Measurements from ENCODE around the gene DNAH17. TPM values are rescaled to one million over a fixed set of nuclear protein-coding genes. Genes with fewer than 3 reads are reported as not detected.

The DNAH17 gene
- polyA plus RNA-seq, 1 experiment, result not detected

DNA sequence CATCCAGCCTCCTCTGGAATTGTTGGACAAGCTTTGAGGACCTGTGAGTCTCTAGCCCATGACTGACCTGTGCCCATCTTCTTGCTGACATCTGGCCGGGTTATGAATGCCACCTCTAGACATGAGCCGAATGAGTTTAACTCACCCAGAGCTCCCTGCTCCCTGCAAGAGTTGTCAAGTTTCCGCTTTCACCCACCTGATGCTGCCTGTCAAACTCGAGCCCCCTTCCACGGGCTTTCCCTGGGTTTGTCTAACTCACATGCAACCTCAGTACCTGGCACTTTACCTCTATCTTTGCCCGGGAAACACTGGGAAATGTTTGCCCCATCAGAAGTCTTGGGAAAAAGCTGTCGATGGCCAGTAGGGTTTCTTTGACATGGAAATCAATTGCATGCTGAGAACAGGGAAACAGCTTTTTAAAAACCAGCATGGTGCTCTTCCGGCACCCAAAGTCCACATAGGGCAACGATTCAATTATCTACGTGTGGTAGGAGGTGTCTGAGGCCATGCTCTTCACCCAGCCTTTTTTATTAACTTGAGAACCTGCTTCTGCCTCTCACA, 33.8 kb upstream of the DNAH17 start:
- ChIA-PET CTCF (no interaction called here), POLR2A (interaction anchor here (1.0 kb wide), 1 partner anchor 19 kb away, joined by 3 read pairs; no protein-coding TSS in a partner anchor)
- Histone ChIP-seq H3K27ac (ENCODE audit: low read depth, low read length) (no peak overlapping the region), H3K9me3 (ENCODE audit: control insufficient read depth, insufficient read depth, low read length) (no peaks in the 10 kb centered on the region), H3K27me3 (ENCODE audit: control insufficient read depth, insufficient read depth, low read length) (peaks cover 28% of the 10 kb centered on the region), H3K4me3 (ENCODE audit: low read depth, low read length) (no peak overlapping the region)
- TF ChIP-seq, protein P1, sequence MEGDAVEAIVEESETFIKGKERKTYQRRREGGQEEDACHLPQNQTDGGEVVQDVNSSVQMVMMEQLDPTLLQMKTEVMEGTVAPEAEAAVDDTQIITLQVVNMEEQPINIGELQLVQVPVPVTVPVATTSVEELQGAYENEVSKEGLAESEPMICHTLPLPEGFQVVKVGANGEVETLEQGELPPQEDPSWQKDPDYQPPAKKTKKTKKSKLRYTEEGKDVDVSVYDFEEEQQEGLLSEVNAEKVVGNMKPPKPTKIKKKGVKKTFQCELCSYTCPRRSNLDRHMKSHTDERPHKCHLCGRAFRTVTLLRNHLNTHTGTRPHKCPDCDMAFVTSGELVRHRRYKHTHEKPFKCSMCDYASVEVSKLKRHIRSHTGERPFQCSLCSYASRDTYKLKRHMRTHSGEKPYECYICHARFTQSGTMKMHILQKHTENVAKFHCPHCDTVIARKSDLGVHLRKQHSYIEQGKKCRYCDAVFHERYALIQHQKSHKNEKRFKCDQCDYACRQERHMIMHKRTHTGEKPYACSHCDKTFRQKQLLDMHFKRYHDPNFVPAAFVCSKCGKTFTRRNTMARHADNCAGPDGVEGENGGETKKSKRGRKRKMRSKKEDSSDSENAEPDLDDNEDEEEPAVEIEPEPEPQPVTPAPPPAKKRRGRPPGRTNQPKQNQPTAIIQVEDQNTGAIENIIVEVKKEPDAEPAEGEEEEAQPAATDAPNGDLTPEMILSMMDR (IDR thresholded peaks at IDR 0.05; ENCODE audit: low read depth, low read length), result no peak
- no peak for DNase-seq (ENCODE audit: low read depth, low spot score)

DNA sequence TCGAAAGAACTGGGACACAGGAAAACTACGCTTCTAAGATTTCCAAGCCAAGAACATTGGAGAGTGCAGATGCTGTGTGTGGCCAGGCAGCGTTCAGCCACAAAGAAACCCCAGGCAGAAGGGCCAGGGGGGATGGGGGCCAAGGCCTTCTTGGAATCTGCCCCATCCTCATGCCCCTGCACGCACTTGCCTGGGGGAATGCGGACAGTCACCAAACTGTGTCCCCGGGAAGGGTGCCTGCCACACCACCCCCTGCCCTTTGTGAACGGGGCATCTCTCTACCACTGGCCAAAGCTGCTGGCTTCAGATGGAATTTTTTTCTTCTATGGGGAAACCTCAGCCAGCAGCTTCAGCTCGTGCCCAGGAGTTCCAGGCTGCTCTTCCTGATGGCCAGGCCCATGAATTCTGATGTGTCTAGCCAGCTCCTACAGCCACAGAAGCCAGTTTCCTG, 32.0 kb upstream of the DNAH17 start:
- Histone ChIP-seq H3K4me3 (ENCODE audit: low read depth, low read length) (no peak overlapping the region), H3K9me3 (ENCODE audit: control insufficient read depth, insufficient read depth, low read length) (no peaks in the 10 kb centered on the region), H3K27me3 (ENCODE audit: control insufficient read depth, insufficient read depth, low read length) (peaks cover 35% of the 10 kb centered on the region), H3K27ac (ENCODE audit: low read depth, low read length) (no peak overlapping the region)
- DNase-seq (ENCODE audit: low read depth, low spot score), result no peak
- TF ChIP-seq, protein P1 (IDR thresholded peaks at IDR 0.05; ENCODE audit: low read depth, low read length), result no peak
- ChIA-PET CTCF (no interaction called here), POLR2A (no interaction called here)

DNA sequence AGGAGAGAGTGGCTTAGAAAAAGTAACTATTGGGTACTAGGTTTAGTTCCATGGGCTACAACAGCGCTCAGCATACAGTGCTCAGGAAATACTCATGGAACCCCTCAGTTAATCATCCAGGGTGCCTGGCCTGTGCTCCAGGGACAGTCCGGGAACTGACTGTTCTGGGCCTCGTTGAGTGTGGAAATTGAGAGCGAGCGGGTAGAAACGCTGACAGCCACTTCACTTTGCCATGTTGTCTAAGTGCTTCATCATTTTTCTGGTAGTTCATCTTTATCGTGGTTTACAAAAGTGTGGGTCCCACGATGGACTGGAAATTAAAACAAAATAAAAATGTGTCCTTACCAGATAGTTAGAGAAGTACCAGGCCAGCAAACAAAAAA, 31.6 kb upstream of the DNAH17 start:
- no peak for DNase-seq (ENCODE audit: low read depth, low spot score)
- POLR2A ChIA-PET, result no interaction called here
- peaks cover 33% of the 10 kb centered on the region for H3K27me3 ChIP-seq (ENCODE audit: control insufficient read depth, insufficient read depth, low read length)
- CTCF ChIA-PET, result interaction anchor here (0.6 kb wide), 1 partner anchor 422 kb away, joined by 3 read pairs; no protein-coding TSS in a partner anchor
- no peak overlapping the region for H3K4me3 ChIP-seq (ENCODE audit: low read depth, low read length)
- H3K9me3 ChIP-seq (ENCODE audit: control insufficient read depth, insufficient read depth, low read length), result no peaks in the 10 kb centered on the region
- H3K27ac ChIP-seq (ENCODE audit: low read depth, low read length), result no peak overlapping the region
- TF ChIP-seq, protein P1 (IDR thresholded peaks at IDR 0.05; ENCODE audit: low read depth, low read length), result no peak

DNA sequence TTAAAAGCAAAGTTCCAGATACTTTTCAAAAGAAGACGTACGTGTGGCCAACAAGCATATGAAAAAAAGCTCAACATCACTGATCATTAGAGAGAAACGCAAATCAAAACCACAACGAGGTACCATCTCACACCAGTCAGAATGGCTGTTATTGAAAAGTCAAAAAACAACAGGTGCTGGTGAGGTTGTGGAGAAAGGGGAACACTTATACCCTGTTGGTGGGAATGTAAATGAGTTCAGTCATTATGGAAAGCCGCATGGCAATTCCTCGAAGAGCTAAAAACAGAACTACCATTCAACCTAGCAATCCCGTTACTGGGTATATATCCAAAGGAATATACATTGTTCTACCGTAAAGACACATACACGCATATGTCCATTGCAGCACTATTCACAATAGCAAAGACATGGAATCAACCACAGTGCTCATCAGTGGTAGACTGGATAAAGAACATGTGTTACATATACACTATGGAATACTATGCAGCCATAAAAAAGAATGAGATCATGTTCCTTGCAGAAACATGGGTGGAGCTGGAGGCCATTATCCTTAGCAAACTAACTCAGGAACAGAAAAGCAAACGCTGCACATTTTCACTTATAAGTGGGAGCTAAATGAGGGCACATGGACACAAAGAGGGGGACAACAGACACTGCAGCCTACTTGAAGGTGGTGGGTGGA, 31.1 kb upstream of the DNAH17 start:
- peaks cover 29% of the 10 kb centered on the region for H3K27me3 ChIP-seq (ENCODE audit: control insufficient read depth, insufficient read depth, low read length)
- no peaks in the 10 kb centered on the region for H3K9me3 ChIP-seq (ENCODE audit: control insufficient read depth, insufficient read depth, low read length)
- no peak overlapping the region for H3K27ac ChIP-seq (ENCODE audit: low read depth, low read length)
- CTCF ChIA-PET, result interaction anchor here (0.6 kb wide), 1 partner anchor 422 kb away, joined by 3 read pairs; no protein-coding TSS in a partner anchor
- TF ChIP-seq, protein P1 (IDR thresholded peaks at IDR 0.05; ENCODE audit: low read depth, low read length), result no peak
- POLR2A ChIA-PET, result no interaction called here
- H3K4me3 ChIP-seq (ENCODE audit: low read depth, low read length), result no peak overlapping the region
- DNase-seq (ENCODE audit: low read depth, low spot score), result no peak

DNA sequence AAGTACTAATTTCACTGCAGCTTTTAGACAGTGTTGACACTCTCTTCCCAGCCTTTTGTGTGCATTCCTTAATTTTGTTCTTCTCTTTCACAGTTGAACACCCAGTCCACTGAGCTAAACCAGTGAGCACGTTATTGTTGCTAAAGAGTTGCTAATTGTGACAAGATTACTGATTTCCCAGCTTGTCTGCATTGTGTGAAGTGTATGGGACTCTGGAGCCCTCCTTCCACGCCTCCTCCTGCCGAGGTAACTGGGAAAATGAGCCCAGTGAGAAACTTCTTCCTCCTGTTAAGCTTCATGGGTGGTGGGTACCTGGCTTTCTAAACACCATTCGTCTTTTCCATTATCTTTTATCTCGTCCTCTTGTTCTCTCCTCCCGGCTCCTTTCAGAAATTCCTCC, 29.8 kb upstream of the DNAH17 start:
- TF ChIP-seq, protein P1 (IDR thresholded peaks at IDR 0.05; ENCODE audit: low read depth, low read length), result no peak
- POLR2A ChIA-PET, result no interaction called here

More for the DNA sequence above, 29.8 kb upstream of the DNAH17 start:
- H3K4me3 ChIP-seq (ENCODE audit: low read depth, low read length), result no peak overlapping the region
- peaks cover 29% of the 10 kb centered on the region for H3K27me3 ChIP-seq (ENCODE audit: control insufficient read depth, insufficient read depth, low read length)
- no peaks in the 10 kb centered on the region for H3K9me3 ChIP-seq (ENCODE audit: control insufficient read depth, insufficient read depth, low read length)
- no peak overlapping the region for H3K27ac ChIP-seq (ENCODE audit: low read depth, low read length)
- no peak for DNase-seq (ENCODE audit: low read depth, low spot score)
- CTCF ChIA-PET, result no interaction called here
